Activated CD8-positive, alpha-beta T cell treated with anti-CD3 and anti-CD28 coated beads, Interleukin-2, amount 10 ng/mL, durations not matched to agents 7 days and 5 days (primary cell): ENCODE data around the gene PPM1H. TPM values are rescaled to one million over a fixed set of nuclear protein-coding genes. Genes with fewer than 3 reads are reported as not detected.

Experiments
- microRNA-seq: library from miRNA; unstranded; fragments of <30 nt; microRNA quantifications from one replicate; pipeline ENCODE4 v1.2.0, GENCODE V29; 2022
- total RNA-seq, 2 experiments: library from RNA; stranded (reverse); gene quantifications; one replicate each; pipeline ENCODE4 v1.2.3, GENCODE V29; 2021

PPM1H gene
- total RNA-seq, 2 experiments from 2014 or later: not detected

Small RNA genes lying within 50 kb of the gene (microRNA-seq; reads per million reads assigned to microRNA genes)
- 75,670 reads per million, percentile 99 among the genes with 10 or more reads in this experiment for gene MIRLET7I

Other genes with a start within 250 kb of the PPM1H start
- gene AVPR1A, start 216.1 kb upstream of the PPM1H start, total RNA-seq: not detected